Keratinocyte (primary cell): Measurements from ENCODE around the gene SLC16A9.

Source experiments
- EZH2 ChIP-seq: IDR thresholded peaks from one replicate; pipeline ENCODE4 v1.6.1; 2012; ENCODE audit warnings: inconsistent platforms, mild to moderate bottlenecking, low read length, moderate library complexity
- TF ChIP-seq, protein P1 (sequence below), 3 experiments: IDR thresholded peaks in 1 of 3; conservative IDR thresholded peaks in 1 of 3; optimal IDR thresholded peaks in 1 of 3; 2 replicates in 2 of 3; 3 replicates in 1 of 3; pipeline versions ENCODE3 to v1.5.1; 2011; ENCODE audit warnings: low read length in 3 of 3, mild to moderate bottlenecking in 3 of 3, moderate library complexity in 2 of 3, control low read depth in 1 of 3, inconsistent platforms in 1 of 3; ENCODE audit not compliant: insufficient read depth in 2 of 3; ENCODE audit errors: extremely low read depth in 1 of 3

- TF ChIP-seq, protein P1, sequence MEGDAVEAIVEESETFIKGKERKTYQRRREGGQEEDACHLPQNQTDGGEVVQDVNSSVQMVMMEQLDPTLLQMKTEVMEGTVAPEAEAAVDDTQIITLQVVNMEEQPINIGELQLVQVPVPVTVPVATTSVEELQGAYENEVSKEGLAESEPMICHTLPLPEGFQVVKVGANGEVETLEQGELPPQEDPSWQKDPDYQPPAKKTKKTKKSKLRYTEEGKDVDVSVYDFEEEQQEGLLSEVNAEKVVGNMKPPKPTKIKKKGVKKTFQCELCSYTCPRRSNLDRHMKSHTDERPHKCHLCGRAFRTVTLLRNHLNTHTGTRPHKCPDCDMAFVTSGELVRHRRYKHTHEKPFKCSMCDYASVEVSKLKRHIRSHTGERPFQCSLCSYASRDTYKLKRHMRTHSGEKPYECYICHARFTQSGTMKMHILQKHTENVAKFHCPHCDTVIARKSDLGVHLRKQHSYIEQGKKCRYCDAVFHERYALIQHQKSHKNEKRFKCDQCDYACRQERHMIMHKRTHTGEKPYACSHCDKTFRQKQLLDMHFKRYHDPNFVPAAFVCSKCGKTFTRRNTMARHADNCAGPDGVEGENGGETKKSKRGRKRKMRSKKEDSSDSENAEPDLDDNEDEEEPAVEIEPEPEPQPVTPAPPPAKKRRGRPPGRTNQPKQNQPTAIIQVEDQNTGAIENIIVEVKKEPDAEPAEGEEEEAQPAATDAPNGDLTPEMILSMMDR (optimal IDR thresholded peaks at IDR 0.05 in 1 of 3, IDR thresholded peaks at IDR 0.05 in 1 of 3, conservative IDR thresholded peaks at IDR 0.05 in 1 of 3; ENCODE audit: extremely low read depth in 1 of 3, insufficient read depth in 2 of 3, low read length in 3 of 3) = no peak
- TF ChIP-seq EZH2 = no peak
Measured at GRCh38 chr10:59657724-59658123, 51.9 kb downstream of the SLC16A9 start.
